ENCODE results near the gene MALAT1. TPM values are rescaled to one million over a fixed set of nuclear protein-coding genes. Genes with fewer than 3 reads are reported as not detected.

The MALAT1 gene
- total and polyA plus RNA-seq, 2 of the 8 experiments (the other 6 are each of a cell fraction or from before 2014, with no cell fraction given) = 115 to 984 TPM

- Histone ChIP-seq H4K20me1 (replicated peaks in 1 of 2; ENCODE audit: control insufficient read depth in 1 of 2, insufficient read depth in 2 of 2, low read length in 2 of 2) (peaks cover 21 to 28% of the 10 kb centered on the region in 2 experiments), H4K5ac (ENCODE audit: insufficient read length, low read depth, low read length) (peak overlapping the region; percentile 96), H3K18ac (ENCODE audit: extremely low read depth, low read length) (peak overlapping the region; percentile 91), H3K79me2 (ENCODE audit: control insufficient read depth in 1 of 2, insufficient read depth in 2 of 2, low read length in 2 of 2) (peaks cover 36 to 62% of the 10 kb centered on the region in 2 experiments), H2BK120ac (replicated peaks; ENCODE audit: low read depth, low read length) (peak overlapping the region; percentile 96), H3K9ac (replicated peaks in 1 of 4; ENCODE audit: extremely low read depth in 1 of 4, low read depth in 3 of 4, low read length in 3 of 4) (peak overlapping the region; percentile 92 to 99 (median 96)), H2BK12ac (ENCODE audit: low read depth, low read length) (peak overlapping the region; percentile 98; the same call in 1 of the 2 replicates), H2BK20ac (ENCODE audit: low read length) (peak overlapping the region; percentile 23; the same call in 1 of the 2 replicates), H3K14ac (ENCODE audit: insufficient read length) (peak overlapping the region; percentile 70), H3K23me2 (ENCODE audit: low read depth, low read length) (peaks cover 15% of the 10 kb centered on the region), H3K4ac (replicated peaks; ENCODE audit: insufficient read length, low read depth, low read length) (peak overlapping the region; percentile 97), H3K27me3 (replicated peaks in 1 of 4; ENCODE audit: control insufficient read depth in 3 of 4, extremely low read depth in 1 of 4, insufficient read depth in 3 of 4, low read length in 3 of 4) (no peaks in the 10 kb centered on the region), H2AFZ (ENCODE audit: low read length) (no peak overlapping the region), H3K27ac (ENCODE audit: low read depth, low read length) (peak overlapping the region; percentile 99), H3K79me1 (ENCODE audit: low read depth, low read length) (no peaks in the 10 kb centered on the region; the same call in 1 of the 2 replicates), H2BK15ac (ENCODE audit: low read length) (peak overlapping the region; percentile 83), H3K23ac (ENCODE audit: insufficient read length) (no peak overlapping the region), H3K4me2 (ENCODE audit: insufficient read depth in 1 of 2, low read depth in 2 of 2, low read length in 2 of 2) (peak overlapping the region; percentile 90 to 98), H3K36me3 (ENCODE audit: control insufficient read depth in 2 of 4, insufficient read depth in 4 of 4, low read length in 3 of 4) (peaks cover 14 to 33% (median 21%) of the 10 kb centered on the region in 4 experiments), H3K9me3 (ENCODE audit: insufficient read depth in 2 of 2, low read depth in 1 of 2, low read length in 1 of 2) (no peaks in the 10 kb centered on the region), H2BK5ac (ENCODE audit: low read depth, low read length) (peak overlapping the region; percentile 99), H3K4me3 (ENCODE audit: extremely low read depth in 1 of 4, insufficient read depth in 2 of 4, low read depth in 3 of 4, low read length in 4 of 4) (peak overlapping the region; percentile 82 to 100 (median 95)), H3K56ac (replicated peaks; ENCODE audit: insufficient read length, low read depth, low read length) (peak overlapping the region; percentile 96), H4K91ac (replicated peaks; ENCODE audit: insufficient read length, low read length) (peak overlapping the region; percentile 100), H4K8ac (ENCODE audit: extremely low read depth, insufficient read depth, low read length) (peak overlapping the region; percentile 100; the same call in 1 of the 2 replicates), H3K4me1 (replicated peaks in 1 of 4; ENCODE audit: control insufficient read depth in 3 of 4, insufficient read depth in 4 of 4, low read length in 3 of 4) (peaks cover 5 to 16% (median 7%) of the 10 kb centered on the region in 4 experiments; a peak in 6 of 7 replicates), H2AK5ac (ENCODE audit: low read depth, low read length) (peak overlapping the region; percentile 99)
- 9% methylated on average over 24 of the region's 24 CpGs; no CpG with 5 or more reads in 1 of the 2 experiments for WGBS, 2 experiments (ENCODE audit: extremely low coverage in 1 of 2, insufficient coverage in 1 of 2, insufficient read length in 1 of 2, insufficient replicate concordance in 2 of 2, low coverage in 1 of 2, low lambda C conversion rate in 2 of 2, missing lambda C conversion rate in 1 of 2)
- POLR2A ChIA-PET (ENCODE audit: partially characterized antibody) = interaction anchor here (0.7 to 29.8 kb wide), 50 partner anchors 3 to 387 kb away, joined by 3 to 1569 read pairs (median 6); partner anchors contain the start of genes DPF2, FAM89B, FAU and FRMD8
- CTCF ChIA-PET (ENCODE audit: partially characterized antibody) = interaction anchor here (0.7 to 29.0 kb wide), 12 partner anchors 9 to 131 kb away, joined by 3 to 809 read pairs (median 5); no protein-coding TSS in a partner anchor
- FAIRE-seq = no peak
- peak in 1 of 2 experiments; percentile 60 for DNase-seq (ENCODE audit: low read depth in 1 of 2, low spot score in 2 of 2)
- no peak for TF ChIP-seq KDM4A (IDR thresholded peaks at IDR 0.05; ENCODE audit: low read depth, low read length, severe bottlenecking)
- TF ChIP-seq, protein P1, sequence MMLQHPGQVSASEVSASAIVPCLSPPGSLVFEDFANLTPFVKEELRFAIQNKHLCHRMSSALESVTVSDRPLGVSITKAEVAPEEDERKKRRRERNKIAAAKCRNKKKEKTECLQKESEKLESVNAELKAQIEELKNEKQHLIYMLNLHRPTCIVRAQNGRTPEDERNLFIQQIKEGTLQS (IDR thresholded peaks at IDR 0.05; ENCODE audit: insufficient read depth, low read depth, low read length) = no peak
- TF ChIP-seq SIN3A (conservative IDR thresholded peaks at IDR 0.05 in 1 of 2, IDR thresholded peaks at IDR 0.05 in 1 of 2; ENCODE audit: low read depth in 1 of 2, low read length in 2 of 2) = no peak
Observed at GRCh38 chr11:65498042-65498726, 661 bp upstream of the MALAT1 start.
